Fibroblast of skin of left quadriceps (primary cell): Measurements from ENCODE around the gene BCL11B.

Experiments
- DNase-seq, 2 experiments: peaks; one replicate each; pipeline ENCODE4 v3.0.0-alpha.2; 2013; ENCODE audit warnings: low read depth in 2 of 2

Gene BCL11B

GRCh38 chr14:99181804-99182520 is 90.0 kb downstream of the BCL11B start:
- no peak for DNase-seq

GRCh38 chr14:99181241-99181640 is 90.8 kb downstream of the BCL11B start:
- DNase-seq, result no peak

DNA sequence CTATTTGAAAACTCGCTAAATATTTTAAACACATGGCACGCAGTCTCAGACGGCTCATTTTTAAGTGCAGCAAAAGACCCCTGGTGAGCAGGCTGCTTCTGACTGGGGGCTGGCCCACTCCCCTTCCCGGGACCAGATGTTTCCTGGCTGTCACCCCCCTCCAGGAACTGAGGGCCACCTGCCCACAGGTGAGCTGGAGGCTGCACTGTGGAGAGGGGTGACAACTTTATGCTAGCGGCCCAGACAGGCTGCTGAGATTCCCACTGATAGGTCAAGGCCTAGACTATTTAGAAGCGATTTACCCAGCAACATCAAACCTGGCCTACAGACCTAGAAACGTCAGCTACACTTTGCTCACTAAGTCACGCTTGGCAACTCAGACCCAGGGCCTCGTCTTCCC is 92.1 kb downstream of the BCL11B start:
- no peak for DNase-seq

- no peak for DNase-seq
These were observed 92.5 kb downstream of the BCL11B start for GRCh38 chr14:99179506-99179905.

DNA sequence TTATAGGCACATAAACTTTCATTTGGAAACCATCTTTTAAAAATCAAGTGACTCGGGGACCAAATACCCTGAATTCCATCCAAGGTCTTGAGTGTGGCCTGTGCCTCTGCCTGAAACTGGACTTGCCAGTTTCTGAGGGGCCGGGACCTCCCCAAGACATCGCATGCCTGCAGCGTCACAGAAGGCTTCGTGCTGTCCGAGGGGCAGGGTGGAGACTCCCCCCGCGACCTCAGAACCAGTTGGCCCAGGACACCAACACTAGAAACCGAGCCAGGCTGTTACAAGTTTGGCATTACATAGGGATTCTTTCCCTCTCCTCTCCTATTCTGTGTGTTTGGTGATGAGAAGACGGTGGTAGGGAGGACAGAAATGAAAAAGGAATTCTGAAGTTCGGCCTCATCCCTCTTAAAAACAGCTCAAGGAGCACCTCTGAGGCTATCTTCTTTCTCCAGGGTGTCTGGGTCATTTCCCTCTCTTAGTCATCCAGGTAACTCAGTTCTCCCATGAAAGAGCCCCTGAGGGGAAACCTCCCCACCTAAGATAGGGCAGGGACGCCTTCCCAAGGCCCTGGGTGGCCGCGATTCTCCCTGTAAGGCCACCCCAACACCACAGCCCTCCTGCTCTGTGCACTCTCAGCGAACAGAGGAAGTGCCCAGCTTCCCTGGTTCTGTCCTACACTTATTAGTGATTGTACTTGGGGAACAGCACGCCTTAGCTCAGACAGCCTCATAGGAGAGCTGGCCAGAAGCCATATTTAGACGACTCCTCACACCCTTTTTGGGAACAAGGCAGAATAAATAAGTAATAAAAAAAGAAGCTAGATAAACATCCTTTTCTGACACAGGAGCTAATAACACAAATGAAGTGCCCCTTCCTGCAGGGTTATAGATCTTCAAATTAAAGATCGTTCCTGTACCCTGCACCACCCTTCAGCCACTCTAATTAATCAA is 93.8 kb downstream of the BCL11B start:
- no peak for DNase-seq

GRCh38 chr14:99177046-99177655 is 94.8 kb downstream of the BCL11B start:
- DNase-seq, result no peak

DNA sequence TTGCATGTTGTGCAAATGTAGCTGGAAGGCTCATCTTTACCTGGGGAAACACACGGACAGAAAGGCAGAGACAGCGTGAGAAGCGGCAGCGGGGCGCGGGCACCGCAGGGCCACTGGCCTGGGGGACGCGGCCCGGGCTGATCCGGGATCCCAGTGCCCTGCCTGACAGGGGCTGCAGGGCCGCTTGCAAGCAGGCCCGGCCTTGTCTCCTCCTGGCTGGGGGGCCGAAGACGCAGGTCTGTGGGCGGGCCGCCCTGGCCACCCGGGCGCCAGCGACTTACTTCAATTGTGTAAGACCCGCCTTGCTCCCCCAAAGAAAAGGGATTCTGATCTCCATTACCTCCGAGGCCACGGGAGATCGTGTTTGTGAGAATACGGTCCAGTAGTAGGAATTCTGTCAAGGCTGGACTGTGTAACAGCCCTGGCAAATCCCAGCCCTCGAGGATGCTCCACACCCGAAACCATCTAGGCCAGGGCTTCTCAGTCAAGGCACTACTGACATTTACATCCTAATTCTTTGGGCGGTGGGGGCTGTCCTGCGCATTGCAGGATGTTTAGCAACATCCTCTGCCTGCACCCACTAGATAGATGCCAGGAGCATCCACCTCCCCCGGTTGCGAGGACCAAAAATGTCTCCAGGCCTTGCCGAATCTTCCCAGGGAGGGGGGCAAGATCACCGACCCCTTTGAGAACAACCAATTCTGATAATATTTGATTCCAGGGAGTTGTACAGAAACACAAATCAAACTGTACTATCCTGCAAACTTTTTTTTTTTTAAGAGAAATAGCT is 95.6 kb downstream of the BCL11B start:
- DNase-seq, result no peak

DNA sequence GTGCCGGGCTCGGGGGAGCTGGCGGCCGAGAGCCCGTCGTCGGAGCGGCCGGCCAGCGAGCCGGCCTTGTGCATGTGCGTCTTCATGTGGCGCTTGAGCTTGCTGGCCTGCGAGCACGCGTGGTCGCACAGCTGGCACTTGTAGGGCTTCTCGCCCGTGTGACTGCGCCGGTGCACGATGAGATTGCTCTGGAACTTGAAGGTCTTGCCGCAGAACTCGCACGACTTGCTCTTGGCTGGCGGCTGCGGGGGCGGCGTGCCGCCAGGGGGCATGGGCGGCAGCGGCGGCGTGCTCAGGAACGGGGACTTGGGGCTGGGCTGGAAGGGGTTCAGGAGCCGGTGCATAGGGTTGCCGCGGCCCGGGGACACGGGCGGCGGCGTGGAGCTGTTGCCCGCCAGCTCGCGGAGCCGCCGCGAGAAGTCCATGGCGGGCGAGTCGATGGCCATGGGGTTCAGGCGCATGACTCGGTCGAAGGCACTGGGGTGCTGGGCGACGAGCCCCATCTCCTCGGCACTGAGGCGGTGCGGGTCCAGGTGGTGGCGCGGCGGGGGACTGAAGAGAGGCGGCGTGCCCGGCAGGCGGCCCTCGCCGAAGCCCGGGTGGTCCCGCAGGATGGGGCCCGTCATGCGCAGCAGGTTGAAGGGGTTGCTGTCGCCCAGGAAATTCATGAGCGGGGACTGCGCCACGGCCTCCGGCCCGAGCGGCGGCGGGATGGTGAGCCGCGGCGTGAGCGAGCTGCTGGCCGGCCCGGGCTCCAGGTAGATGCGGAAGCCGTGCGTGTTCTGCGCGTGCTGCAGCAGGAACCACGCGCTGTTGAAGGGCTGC is 96.5 kb downstream of the BCL11B start:
- DNase-seq, result no peak

DNA sequence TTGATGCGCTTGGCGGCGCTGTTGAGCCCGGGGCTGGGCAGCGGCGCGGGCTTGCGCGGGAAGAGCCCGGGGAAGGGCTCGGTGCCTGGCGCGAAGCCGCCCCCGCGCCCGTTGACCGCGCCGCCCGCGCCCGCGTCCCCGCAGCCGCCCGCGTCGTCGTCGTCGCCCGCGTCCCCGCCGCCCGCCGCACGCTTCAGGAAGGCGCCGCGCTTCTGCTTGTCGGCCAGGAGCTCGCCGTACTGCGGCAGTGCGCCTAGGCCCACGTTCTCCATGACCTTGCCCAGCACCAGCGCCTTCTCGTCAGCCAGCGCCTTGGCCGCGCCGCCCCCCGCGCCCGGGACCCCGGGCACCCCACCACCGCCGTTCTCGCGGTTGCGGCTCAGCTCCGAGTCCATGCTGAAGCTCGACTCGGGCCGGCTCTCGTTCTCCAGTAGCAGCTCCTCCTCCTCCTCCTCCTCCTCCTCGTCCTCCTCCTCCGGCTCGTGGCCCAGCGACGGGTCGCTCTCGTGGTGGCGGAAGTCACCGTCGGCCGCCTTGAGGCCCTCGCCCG is 97.2 kb downstream of the BCL11B start:
- no peak for DNase-seq

GRCh38 chr14:99174081-99174769 is 97.8 kb downstream of the BCL11B start:
- no peak for DNase-seq

DNA sequence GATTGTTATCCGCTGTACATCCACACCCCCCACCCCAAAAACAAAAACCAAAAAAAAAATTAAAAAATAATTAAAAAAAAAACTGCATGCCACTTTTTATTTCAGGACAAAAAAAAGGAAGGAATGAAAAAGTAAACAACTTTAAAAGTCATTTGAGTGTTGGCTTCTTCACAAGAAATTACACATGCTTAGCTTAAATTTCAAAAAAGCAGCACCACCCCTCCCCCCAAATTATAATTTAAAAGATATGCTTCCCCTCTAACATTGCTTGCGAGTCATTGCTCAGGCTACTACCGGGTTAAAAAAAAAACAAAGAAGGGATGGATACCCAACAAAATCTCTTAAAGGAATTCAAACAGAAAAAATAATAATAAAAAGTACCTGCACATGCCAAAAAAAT is 98.5 kb downstream of the BCL11B start:
- DNase-seq, result no peak

DNA sequence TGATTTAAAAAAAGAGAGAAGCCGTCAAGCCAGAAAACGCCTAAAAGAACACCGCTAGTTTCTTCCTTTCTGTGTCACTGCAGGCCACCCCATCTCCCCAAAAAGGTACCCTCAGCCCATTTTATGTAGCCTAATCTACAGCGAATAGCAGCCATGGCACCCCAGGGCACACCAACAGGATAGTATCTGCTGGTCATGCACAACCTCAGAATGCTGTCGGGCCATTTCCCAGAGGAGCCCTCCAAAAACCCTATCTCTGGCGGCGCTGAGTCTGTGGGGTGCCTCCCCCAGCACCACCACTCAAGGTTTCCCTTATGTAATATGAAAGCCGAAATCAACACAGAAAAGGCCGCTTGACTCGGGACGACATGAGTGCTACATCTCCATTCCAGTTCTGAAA is 98.9 kb downstream of the BCL11B start:
- DNase-seq, result no peak

DNA sequence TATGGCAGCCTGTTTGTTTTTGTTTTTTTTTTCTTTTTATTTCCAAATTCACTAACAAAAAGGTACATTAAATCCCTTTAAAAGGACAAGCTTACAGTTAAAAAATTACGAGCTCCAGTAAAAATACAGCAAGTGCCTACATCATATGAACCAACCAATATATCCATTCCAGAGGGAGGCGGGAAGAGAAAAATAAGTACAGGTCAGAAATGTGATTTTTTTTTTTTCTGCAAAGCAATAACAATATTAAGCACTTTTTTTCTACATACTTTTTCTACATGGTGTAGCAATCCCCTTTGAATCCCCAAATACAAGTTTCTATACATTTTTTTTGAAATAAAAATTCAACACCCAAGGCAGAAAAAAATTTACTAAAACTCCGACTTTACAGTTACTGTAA is 100.6 kb downstream of the BCL11B start:
- no peak for DNase-seq

GRCh38 chr14:99169776-99170356 is 102.1 kb downstream of the BCL11B start:
- no peak for DNase-seq

GRCh38 chr14:99168330-99168729 is 103.7 kb downstream of the BCL11B start:
- no peak for DNase-seq

DNA sequence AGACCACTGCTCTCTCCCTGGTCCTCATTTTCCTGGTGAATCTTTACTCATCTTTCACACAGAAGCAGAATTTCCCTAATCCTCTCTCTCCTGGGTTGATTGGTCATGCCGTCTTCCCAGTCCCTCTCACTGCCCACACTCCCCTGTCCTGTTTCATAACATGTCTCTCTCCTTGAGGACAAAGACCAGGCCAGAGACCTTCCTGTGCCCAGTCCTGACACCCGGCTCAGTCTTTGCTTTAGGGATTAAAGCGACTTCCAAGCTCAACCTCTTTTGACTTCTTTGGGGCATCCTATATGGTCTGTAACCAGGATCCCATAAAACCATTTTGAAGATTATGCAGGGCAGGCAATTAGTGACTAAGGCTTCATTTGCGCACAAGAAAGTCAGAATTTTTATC is 105.5 kb downstream of the BCL11B start:
- DNase-seq, result no peak

DNA sequence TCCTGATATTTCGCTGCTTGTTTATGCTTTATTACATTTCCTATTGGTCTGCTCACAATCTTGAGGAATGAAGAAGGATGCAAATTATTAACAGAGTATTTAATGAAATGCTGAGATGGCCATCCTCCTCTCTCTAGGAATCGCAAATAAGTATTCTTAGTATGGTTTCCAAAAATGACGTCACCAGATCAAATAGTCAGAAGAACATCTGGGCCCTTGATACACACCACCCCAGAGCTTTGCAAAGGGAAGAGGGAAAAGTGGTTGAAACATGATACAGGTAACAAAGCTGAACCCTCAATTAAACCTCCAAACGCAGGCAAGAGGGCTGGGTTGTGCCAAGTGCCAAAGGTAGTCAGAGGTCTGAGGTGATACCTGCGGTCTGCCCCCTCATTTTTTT is 107.3 kb downstream of the BCL11B start:
- DNase-seq, result no peak

DNA sequence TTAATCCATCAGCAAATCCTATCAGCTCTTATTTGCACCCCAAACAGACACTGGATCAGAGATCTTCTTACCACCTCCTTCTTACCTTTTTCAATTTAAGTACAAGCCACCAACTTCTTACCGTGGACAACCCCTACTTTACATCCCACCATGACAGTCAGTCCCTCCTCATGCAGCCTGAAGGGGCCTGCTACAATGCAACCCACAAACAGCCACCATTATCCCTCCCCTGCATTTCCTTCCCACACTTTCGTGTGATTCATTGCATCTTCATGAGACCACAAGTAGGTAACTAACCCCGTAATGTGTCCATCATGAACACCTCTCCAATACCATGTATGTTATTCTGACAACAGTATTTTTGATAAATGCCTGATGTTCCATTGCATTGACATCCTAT is 108.6 kb downstream of the BCL11B start:
- DNase-seq, result no peak
